ENCODE measurements around the gene TUBB4B. TPM values are rescaled to one million over a fixed set of nuclear protein-coding genes. Genes with fewer than 3 reads are reported as not detected.

The TUBB4B gene
- total RNA-seq, 4 donors from 2014 or later = 92.0 to 213 (median 150) TPM

DNA sequence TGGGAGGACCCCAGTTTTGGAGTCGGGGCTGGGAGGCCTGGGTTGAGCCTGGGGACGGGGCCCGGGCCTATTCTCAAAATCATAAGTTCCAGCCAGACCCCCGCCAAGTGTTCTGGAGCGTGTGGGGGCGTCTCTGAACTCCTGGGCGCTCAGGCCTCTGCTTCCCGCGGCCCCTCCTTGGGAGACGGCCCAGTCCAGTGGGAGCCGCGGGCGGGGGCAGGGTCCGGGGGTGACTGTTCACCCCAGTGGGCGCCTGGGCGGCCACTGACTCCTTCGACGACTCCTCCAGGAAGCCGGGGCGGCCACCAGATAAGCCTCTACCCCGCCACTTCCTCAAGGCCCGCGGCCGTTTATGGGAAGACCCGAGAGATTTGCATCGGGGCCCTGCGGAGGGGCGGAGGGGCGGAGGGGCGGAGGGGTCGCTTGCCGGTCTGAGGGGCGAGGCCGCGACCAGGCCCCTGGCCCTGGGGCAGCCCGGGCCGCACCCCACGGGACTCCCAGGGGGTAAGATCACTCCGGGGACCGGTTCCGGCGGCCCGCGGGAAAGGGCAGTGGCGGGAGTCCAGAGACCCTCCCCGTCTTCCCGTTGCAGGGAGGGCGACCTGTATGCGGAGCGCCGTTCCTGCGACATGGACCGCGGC lies 37.1 kb downstream of the TUBB4B start:
- TF ChIP-seq, protein P1, sequence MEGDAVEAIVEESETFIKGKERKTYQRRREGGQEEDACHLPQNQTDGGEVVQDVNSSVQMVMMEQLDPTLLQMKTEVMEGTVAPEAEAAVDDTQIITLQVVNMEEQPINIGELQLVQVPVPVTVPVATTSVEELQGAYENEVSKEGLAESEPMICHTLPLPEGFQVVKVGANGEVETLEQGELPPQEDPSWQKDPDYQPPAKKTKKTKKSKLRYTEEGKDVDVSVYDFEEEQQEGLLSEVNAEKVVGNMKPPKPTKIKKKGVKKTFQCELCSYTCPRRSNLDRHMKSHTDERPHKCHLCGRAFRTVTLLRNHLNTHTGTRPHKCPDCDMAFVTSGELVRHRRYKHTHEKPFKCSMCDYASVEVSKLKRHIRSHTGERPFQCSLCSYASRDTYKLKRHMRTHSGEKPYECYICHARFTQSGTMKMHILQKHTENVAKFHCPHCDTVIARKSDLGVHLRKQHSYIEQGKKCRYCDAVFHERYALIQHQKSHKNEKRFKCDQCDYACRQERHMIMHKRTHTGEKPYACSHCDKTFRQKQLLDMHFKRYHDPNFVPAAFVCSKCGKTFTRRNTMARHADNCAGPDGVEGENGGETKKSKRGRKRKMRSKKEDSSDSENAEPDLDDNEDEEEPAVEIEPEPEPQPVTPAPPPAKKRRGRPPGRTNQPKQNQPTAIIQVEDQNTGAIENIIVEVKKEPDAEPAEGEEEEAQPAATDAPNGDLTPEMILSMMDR (IDR thresholded peaks at IDR 0.05; ENCODE audit: low read depth) = no peak

- TF ChIP-seq, protein P1 (IDR thresholded peaks at IDR 0.05; ENCODE audit: low read depth) = no peak
These were observed 37.9 kb downstream of the TUBB4B start for GRCh38 chr9:137278721-137279711.

GRCh38 chr9:137279741-137280473 lies 38.8 kb downstream of the TUBB4B start:
- TF ChIP-seq, protein P1 (IDR thresholded peaks at IDR 0.05; ENCODE audit: low read depth) = no peak

DNA sequence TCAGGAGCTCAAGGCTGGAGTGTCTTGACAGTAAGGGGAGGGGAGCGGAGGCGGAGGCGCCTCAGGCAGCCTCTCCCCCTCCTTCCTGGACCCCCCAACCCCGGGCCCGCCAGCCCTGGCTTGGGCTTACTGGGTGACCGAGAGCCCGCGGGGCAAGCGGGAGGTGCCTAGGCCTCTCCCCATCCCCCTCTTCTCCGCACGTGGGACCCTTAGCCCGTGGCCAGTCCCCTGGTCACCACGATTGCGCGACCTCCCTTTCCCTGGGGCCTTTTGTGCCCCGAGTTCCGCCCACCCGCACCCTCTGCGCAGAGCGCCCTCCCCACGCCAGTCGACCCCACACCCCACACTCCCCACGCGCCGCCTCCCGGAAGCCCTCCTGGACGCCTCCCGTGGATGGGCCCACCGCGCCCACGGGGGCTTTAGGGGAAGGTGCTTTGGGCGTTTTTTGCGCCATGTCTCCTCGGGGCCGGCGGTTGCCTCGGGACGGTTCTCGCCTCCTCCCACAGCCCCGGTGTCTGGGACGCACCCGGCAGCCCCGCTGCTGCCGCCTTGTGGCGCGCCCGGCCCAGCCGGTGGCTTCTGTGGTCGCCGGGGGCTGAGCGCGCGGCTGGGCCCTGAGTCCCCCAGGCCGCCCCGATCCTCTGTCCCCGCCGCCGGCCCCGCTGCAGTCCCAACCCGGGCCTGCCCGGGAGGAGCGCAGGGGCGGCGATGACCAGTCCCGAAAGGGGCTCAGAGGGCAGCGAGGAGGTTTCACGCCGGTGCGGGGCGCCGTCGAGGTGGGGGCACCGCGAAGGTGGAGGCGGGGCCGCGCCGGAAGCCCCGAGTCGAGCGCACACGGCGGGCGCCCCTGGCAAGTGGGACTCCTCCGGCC lies 39.6 kb downstream of the TUBB4B start:
- TF ChIP-seq, protein P1 (IDR thresholded peaks at IDR 0.05; ENCODE audit: low read depth) = no peak

DNA sequence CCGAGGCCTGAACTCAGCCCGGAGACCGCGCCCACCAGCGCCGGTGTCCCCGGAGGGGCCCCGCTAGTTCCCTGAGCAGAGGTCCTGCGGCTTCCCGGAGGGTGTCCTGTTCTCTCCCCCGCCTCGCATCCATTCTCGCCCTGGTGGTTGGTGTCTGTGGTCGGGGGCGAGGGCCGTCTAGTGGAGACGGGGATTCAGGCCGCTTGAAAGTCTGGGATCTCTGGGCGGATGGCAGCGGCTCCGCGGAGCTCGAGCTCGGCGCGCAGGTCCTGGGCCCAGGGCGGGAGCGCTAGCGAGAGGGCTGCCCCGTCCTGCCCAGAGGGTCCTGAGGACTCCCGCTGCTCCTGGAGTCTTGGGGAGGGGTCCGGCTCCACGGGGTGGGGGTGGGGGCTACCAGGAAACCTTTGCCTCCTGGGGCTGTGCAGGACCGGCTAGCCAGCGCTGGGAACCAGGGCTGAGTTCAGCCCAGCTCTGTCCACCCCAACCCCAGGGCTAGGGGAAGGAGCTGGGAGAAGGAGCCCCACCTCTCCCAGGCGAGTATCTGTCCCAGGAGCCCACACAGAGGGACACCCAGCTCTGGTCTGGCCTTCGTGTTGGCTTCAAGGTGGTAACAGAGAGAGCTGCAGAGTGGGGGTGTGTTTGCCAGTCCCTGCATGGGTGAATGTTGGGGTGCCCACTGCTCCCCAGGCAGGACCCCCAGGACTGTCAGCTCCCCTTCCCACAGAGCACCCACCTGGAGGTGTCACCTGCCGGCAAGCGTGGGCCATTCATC lies 40.4 kb downstream of the TUBB4B start:
- TF ChIP-seq, protein P1 (IDR thresholded peaks at IDR 0.05; ENCODE audit: low read depth) = no peak

- TF ChIP-seq, protein P1 (IDR thresholded peaks at IDR 0.05; ENCODE audit: low read depth) = no peak
These were observed 45.9 kb downstream of the TUBB4B start for GRCh38 chr9:137286975-137287383.

Measured in subcutaneous adipose tissue (tissue), 4 donors.